ENCODE measurements around the gene ADIG. TPM values are rescaled to one million over a fixed set of nuclear protein-coding genes. Genes with fewer than 3 reads are reported as not detected.

Gene ADIG
- total RNA-seq, 4 donors from 2014 or later: not detected

GRCh38 chr20:38573413-38573812 lies 7.6 kb upstream of the ADIG start:
- WGBS, 2 donors (ENCODE audit: low coverage in 1 of 2): 67 to 89% methylated on average over 3 to 7 of the region's 7 CpGs
- Histone ChIP-seq H3K27me3 (no peaks in the 10 kb centered on the region), H3K4me1 (no peaks in the 10 kb centered on the region), H3K4me3 (no peak overlapping the region), H3K36me3 (peaks cover 0 to 63% (median 26%) of the 10 kb centered on the region in 4 donors), H3K9me3 (no peaks in the 10 kb centered on the region), H3K27ac (no peak overlapping the region)
- no peak for DNase-seq
- TF ChIP-seq EP300 (IDR thresholded peaks at IDR 0.05; ENCODE audit: low read depth): no peak
- TF ChIP-seq POLR2AphosphoS5 (IDR thresholded peaks at IDR 0.05): no peak
- TF ChIP-seq POLR2A (IDR thresholded peaks at IDR 0.05): no peak
- TF ChIP-seq CTCF (IDR thresholded peaks at IDR 0.05): no peak
- in situ Hi-C loops (cut with MboI; ENCODE audit: low pct_ligation_motif_present in 1 of 4, low pct_unique_long_range_greater_than_20kb in 1 of 4, low sequenced_read_pairs in 3 of 4): no loop called here
- intact Hi-C loops (cut with DNase I; ENCODE audit: low total_unique reads): no loop called here

DNA sequence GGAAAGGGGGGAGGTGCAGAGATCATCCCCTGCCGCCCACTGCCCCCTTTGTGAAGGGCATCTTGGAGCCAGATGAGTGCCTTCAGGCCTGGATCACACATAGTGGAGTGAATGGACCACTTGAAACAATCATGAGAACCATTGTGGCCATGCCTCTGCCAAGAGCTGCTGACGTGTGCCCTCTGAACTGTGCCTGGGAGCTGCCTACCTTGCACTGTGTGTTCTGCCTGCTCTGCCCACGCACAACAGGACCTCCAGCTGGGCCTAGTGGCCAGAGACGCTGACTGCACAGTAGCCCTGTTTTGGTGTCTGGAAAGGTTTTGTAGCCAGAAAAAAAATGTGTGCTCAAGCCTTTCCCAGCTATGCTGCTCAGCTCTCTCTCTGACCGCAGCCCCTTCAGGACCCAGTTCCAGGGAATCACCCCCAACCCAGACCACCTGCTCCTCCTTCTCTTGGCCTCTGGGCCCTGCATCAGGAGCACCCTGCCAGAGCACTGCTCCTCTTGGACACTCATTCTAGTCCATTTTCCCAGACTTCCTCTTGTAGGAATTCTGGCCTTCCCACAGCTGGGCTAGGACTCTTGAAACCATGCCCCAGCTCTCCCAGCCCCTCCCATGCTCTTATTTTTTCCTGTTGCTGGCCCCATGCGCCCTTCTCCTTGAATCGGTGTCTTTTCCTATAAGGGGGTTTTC lies 1.6 kb upstream of the ADIG start:
- Histone ChIP-seq H3K27me3 (peaks cover 4% of the 10 kb centered on the region), H3K27ac (no peak overlapping the region), H3K4me3 (no peak overlapping the region), H3K4me1 (no peaks in the 10 kb centered on the region), H3K36me3 (peaks cover 0 to 19% (median 9%) of the 10 kb centered on the region in 4 donors), H3K9me3 (no peaks in the 10 kb centered on the region)
- in situ Hi-C loops (cut with MboI; ENCODE audit: low pct_ligation_motif_present in 1 of 4, low pct_unique_long_range_greater_than_20kb in 1 of 4, low sequenced_read_pairs in 3 of 4) (no loop called here), intact Hi-C loops (cut with DNase I; ENCODE audit: low total_unique reads) (no loop called here)
- 53 to 73% methylated on average over 2 to 7 of the region's 7 CpGs for WGBS, 2 donors (ENCODE audit: low coverage in 1 of 2)
- DNase-seq: no peak
- TF ChIP-seq EP300 (IDR thresholded peaks at IDR 0.05; ENCODE audit: low read depth) (no peak), POLR2AphosphoS5 (IDR thresholded peaks at IDR 0.05) (no peak), POLR2A (IDR thresholded peaks at IDR 0.05) (no peak), CTCF (IDR thresholded peaks at IDR 0.05) (no peak)

- H3K4me1 ChIP-seq: no peaks in the 10 kb centered on the region
- in situ Hi-C loops (cut with MboI; ENCODE audit: low pct_ligation_motif_present in 1 of 4, low pct_unique_long_range_greater_than_20kb in 1 of 4, low sequenced_read_pairs in 3 of 4): no loop called here
- DNase-seq: no peak
- no peak overlapping the region for H3K4me3 ChIP-seq
- H3K36me3 ChIP-seq: peaks cover 0 to 14% (median 6%) of the 10 kb centered on the region in 4 donors
- no peak overlapping the region for H3K27ac ChIP-seq
- TF ChIP-seq POLR2A (IDR thresholded peaks at IDR 0.05): no peak
- no peak for TF ChIP-seq CTCF (IDR thresholded peaks at IDR 0.05)
- no peak for TF ChIP-seq POLR2AphosphoS5 (IDR thresholded peaks at IDR 0.05)
- TF ChIP-seq EP300 (IDR thresholded peaks at IDR 0.05; ENCODE audit: low read depth): no peak
- WGBS, 2 donors (ENCODE audit: low coverage in 1 of 2): 64 to 78% methylated on average over 1 to 4 of the region's 4 CpGs
- H3K9me3 ChIP-seq: no peaks in the 10 kb centered on the region
- intact Hi-C loops (cut with DNase I; ENCODE audit: low total_unique reads): no loop called here
- peaks cover 9% of the 10 kb centered on the region for H3K27me3 ChIP-seq
Measured at GRCh38 chr20:38579921-38580320, 1.1 kb upstream of the ADIG start.

GRCh38 chr20:38581830-38582358 lies 897 bp downstream of the ADIG start:
- WGBS, 2 donors (ENCODE audit: low coverage in 1 of 2): 70% methylated on average over 4 of the region's 4 CpGs; no CpG with 5 or more reads in 1 of the 2 donors
- in situ Hi-C loops (cut with MboI; ENCODE audit: low pct_ligation_motif_present in 1 of 4, low pct_unique_long_range_greater_than_20kb in 1 of 4, low sequenced_read_pairs in 3 of 4): no loop called here
- TF ChIP-seq EP300 (IDR thresholded peaks at IDR 0.05; ENCODE audit: low read depth) (no peak), POLR2A (IDR thresholded peaks at IDR 0.05) (no peak), CTCF (IDR thresholded peaks at IDR 0.05) (no peak), POLR2AphosphoS5 (IDR thresholded peaks at IDR 0.05) (no peak)
- DNase-seq: no peak
- Histone ChIP-seq H3K4me3 (no peak overlapping the region), H3K9me3 (no peaks in the 10 kb centered on the region), H3K27ac (no peak overlapping the region), H3K27me3 (peaks cover 10% of the 10 kb centered on the region), H3K4me1 (no peaks in the 10 kb centered on the region), H3K36me3 (no peaks in the 10 kb centered on the region)
- intact Hi-C loops (cut with DNase I; ENCODE audit: low total_unique reads): no loop called here
